NCI-H2081 treated with DMSO at 0.1 percent for 48 hours (cell line): Measurements from ENCODE around the gene SPIB.
"Not testable (repeated sequence)": the region's sequence is repeated elsewhere in the genome, so short reads cannot be mapped to it uniquely, and the experiment has no call there.

Experiments used
- DNase-seq: peaks from one replicate; lab custom pipeline; 2025; lab: John Stamatoyannopoulos, UW

SPIB gene

GRCh38 chr19:50419580-50420035, 870 bp downstream of the SPIB start:
- no peak for DNase-seq

- DNase-seq = no peak
These were observed 1.4 kb downstream of the SPIB start for GRCh38 chr19:50420127-50420526.

GRCh38 chr19:50420808-50421207, 2.1 kb downstream of the SPIB start:
- DNase-seq = no peak

GRCh38 chr19:50422397-50423278, 3.9 kb downstream of the SPIB start:
- no peak for DNase-seq

- no peak for DNase-seq
These were observed 4.8 kb downstream of the SPIB start for GRCh38 chr19:50423279-50424113.

GRCh38 chr19:50425581-50425980, 6.8 kb downstream of the SPIB start:
- no peak for DNase-seq

- no peak for DNase-seq
These were observed 8.7 kb downstream of the SPIB start for GRCh38 chr19:50427318-50427925.

GRCh38 chr19:50427997-50428425, 9.3 kb downstream of the SPIB start:
- DNase-seq = no peak

- DNase-seq = no peak
These were observed 10.2 kb downstream of the SPIB start for GRCh38 chr19:50428772-50429463.

- DNase-seq = no peak
These were observed 12.2 kb downstream of the SPIB start for GRCh38 chr19:50430888-50431342.

- DNase-seq = peak; percentile 24
These were observed 12.8 kb downstream of the SPIB start for GRCh38 chr19:50431343-50432220.

- DNase-seq = no peak
These were observed 13.7 kb downstream of the SPIB start, which contains the start of gene MYBPC2 for GRCh38 chr19:50432221-50433028. MYBPC2 (plus strand) TSS chr19:50432892; CDS start chr19:50432954, 62 bp downstream.

GRCh38 chr19:50433201-50434180, 14.8 kb downstream of the SPIB start:
- no peak for DNase-seq

GRCh38 chr19:50434525-50434924, 15.8 kb downstream of the SPIB start:
- no peak for DNase-seq

GRCh38 chr19:50435221-50435620, 16.5 kb downstream of the SPIB start:
- no peak for DNase-seq

- DNase-seq = no peak
These were observed 16.9 kb downstream of the SPIB start for GRCh38 chr19:50435627-50436026.

- DNase-seq = no peak
These were observed 19.2 kb downstream of the SPIB start for GRCh38 chr19:50437862-50438449.

GRCh38 chr19:50439130-50439529, 20.4 kb downstream of the SPIB start:
- DNase-seq = not testable (repeated sequence)
